T1000 (cell line): ENCODE measurements around the gene PHETA2.

Experiments
- DNase-seq: peaks from one replicate; lab custom pipeline; 2025; ENCODE audit warnings: mixed read lengths; lab: John Stamatoyannopoulos, UW

PHETA2 gene

GRCh38 chr22:42074132-42074811 lies at the start of gene PHETA2:
TSS of gene PHETA2 (plus strand) at chr22:42074248. CDS start at chr22:42077294, 3,046 bp downstream.
- no peak for DNase-seq

- DNase-seq, result no peak
Observed at GRCh38 chr22:42025421-42025820, 48.6 kb upstream of the PHETA2 start.

- DNase-seq, result no peak
Observed at GRCh38 chr22:42026705-42027104, 47.3 kb upstream of the PHETA2 start.

GRCh38 chr22:42033263-42034181 lies 40.5 kb upstream of the PHETA2 start:
- DNase-seq, result no peak

GRCh38 chr22:42035256-42035655 lies 38.8 kb upstream of the PHETA2 start:
- DNase-seq, result no peak

GRCh38 chr22:42039271-42039670 lies 34.8 kb upstream of the PHETA2 start:
- DNase-seq, result no peak

GRCh38 chr22:42041784-42042183 lies 32.3 kb upstream of the PHETA2 start:
- no peak for DNase-seq

GRCh38 chr22:42050641-42051180 lies 23.3 kb upstream of the PHETA2 start:
- no peak for DNase-seq

GRCh38 chr22:42052765-42053164 lies 21.3 kb upstream of the PHETA2 start:
- DNase-seq, result no peak

- DNase-seq, result no peak
Observed at GRCh38 chr22:42056757-42057511, 17.1 kb upstream of the PHETA2 start.

- DNase-seq, result no peak
Observed at GRCh38 chr22:42060489-42060888, 13.6 kb upstream of the PHETA2 start.

- DNase-seq, result no peak
Observed at GRCh38 chr22:42061041-42061440, 13.0 kb upstream of the PHETA2 start.

GRCh38 chr22:42062506-42063170 lies 11.4 kb upstream of the PHETA2 start:
- no peak for DNase-seq

- DNase-seq, result no peak
Observed at GRCh38 chr22:42064629-42065028, 9.4 kb upstream of the PHETA2 start.

- DNase-seq, result no peak
Observed at GRCh38 chr22:42065438-42066125, 8.5 kb upstream of the PHETA2 start.

- DNase-seq, result no peak
Observed at GRCh38 chr22:42066126-42066761, 7.8 kb upstream of the PHETA2 start.

GRCh38 chr22:42066937-42067336 lies 7.1 kb upstream of the PHETA2 start:
- no peak for DNase-seq

GRCh38 chr22:42067671-42068251 lies 6.3 kb upstream of the PHETA2 start:
- no peak for DNase-seq

- DNase-seq, result no peak
Observed at GRCh38 chr22:42068291-42068690, 5.8 kb upstream of the PHETA2 start.
